H1 (cell line): ENCODE results near the gene TMEM51. TPM values are rescaled to one million over a fixed set of nuclear protein-coding genes. Genes with fewer than 3 reads are reported as not detected.

Experiments
- CHD7 ChIP-seq: fragments of 300-600 bp; sonication (generic); IDR thresholded peaks from 2 replicates; pipeline ENCODE4 v1.7.1; 2012; ENCODE audit warnings: low read length, moderate library complexity, mild to moderate bottlenecking, inconsistent platforms; ENCODE audit not compliant: insufficient replicate concordance
- CTCF ChIP-seq, 3 experiments: IDR thresholded peaks; 1 replicate in 2 of 3; 2 replicates in 1 of 3; pipeline versions ENCODE4 v1.5.1 to v1.6.1; 2011; ENCODE audit warnings: low read length in 3 of 3, mild to moderate bottlenecking in 3 of 3, inconsistent platforms in 2 of 3, low read depth in 1 of 3, moderate library complexity in 1 of 3; ENCODE audit not compliant: insufficient read depth in 1 of 3; ENCODE audit errors: control extremely low read depth in 1 of 3
- E2F6 ChIP-seq: IDR thresholded peaks from 2 replicates; pipeline ENCODE4 v1.6.1; 2012; ENCODE audit warnings: inconsistent platforms
- JUND ChIP-seq: IDR thresholded peaks from 2 replicates; pipeline ENCODE4 v1.6.1; 2011; ENCODE audit warnings: mild to moderate bottlenecking, improper control_type of control experiment, low read length
- SIN3A ChIP-seq, 2 experiments: IDR thresholded peaks in 1 of 2; conservative IDR thresholded peaks in 1 of 2; 2 replicates each; pipeline ENCODE4 v1.6.1; 2011 to 2012; ENCODE audit warnings: low read length in 2 of 2, improper control_type of control experiment in 1 of 2, low read depth in 1 of 2, mild to moderate bottlenecking in 1 of 2
- SP1 ChIP-seq: IDR thresholded peaks from 2 replicates; pipeline ENCODE4 v1.6.1; 2011; ENCODE audit warnings: low read depth, low read length
- TCF12 ChIP-seq: IDR thresholded peaks from 2 replicates; pipeline ENCODE4 v1.6.1; 2011; ENCODE audit warnings: low read depth, mild to moderate bottlenecking, low read length
- polyA plus RNA-seq, 7 experiments: library from polyadenylated mRNA; depleted of rRNA in 3 of 7; stranded (reverse) in 5 of 7; unstranded in 2 of 7; fragments of >200 nt in 5 of 7; fragments of 200-250 nt in 2 of 7; gene quantifications; 1 replicate in 5 of 7; 2 replicates in 1 of 7; 4 replicates in 1 of 7; pipeline versions ENCODE4 v1.2.1 to v1.2.3, GENCODE V29; 2011 to 2013; ENCODE audit warnings: missing spikeins in 2 of 7, mixed read lengths in 2 of 7
- total RNA-seq: library from RNA; stranded (reverse); fragmentation: NEBNext Ultra II Directional; extraction: Animal tissue kit (Norgen Biotek cat#: 25700); gene quantifications from 2 replicates; pipeline ENCODE4 v1.2.1, GENCODE V29; 2021

Gene TMEM51
- total and polyA plus RNA-seq, 2 of the 8 experiments (the other 6 are each of a cell fraction or from before 2014, with no cell fraction given), result 9.9 to 10.7 TPM

GRCh38 chr1:15153842-15154479 lies 414 bp downstream of the TMEM51 start (continued):
- TF ChIP-seq CHD7, result no peak
- no peak for TF ChIP-seq JUND
- peak; percentile 29 to 74; a peak in 1 of 4 replicates for TF ChIP-seq SIN3A (conservative IDR thresholded peaks at IDR 0.05 in 1 of 2, IDR thresholded peaks at IDR 0.05 in 1 of 2; ENCODE audit: low read depth in 1 of 2, low read length in 2 of 2)
- no peak for TF ChIP-seq SP1
- TF ChIP-seq E2F6, result peak; percentile 84
- peak; percentile 83; the same call in 1 of the 2 replicates for TF ChIP-seq TCF12
- peak; percentile 71 to 85 (median 71) for TF ChIP-seq CTCF (IDR thresholded peaks at IDR 0.05; ENCODE audit: control extremely low read depth in 1 of 3, insufficient read depth in 1 of 3, low read depth in 1 of 3, low read length in 3 of 3)
